WTC11 (cell line): ENCODE results near the gene UBE2S. TPM values are rescaled to one million over a fixed set of nuclear protein-coding genes. Genes with fewer than 3 reads are reported as not detected.

Experiments used
- ARID4B ChIP-seq: sonication (generic); formaldehyde crosslinking; IDR thresholded peaks from 2 replicates; pipeline ENCODE4 v1.8.0; 2023; ENCODE audit warnings: missing genetic modification reagents, mild to moderate bottlenecking, borderline replicate concordance
- ATF1 ChIP-seq: sonication (generic); formaldehyde crosslinking; IDR thresholded peaks from 2 replicates; pipeline ENCODE4 v1.8.1; 2023; ENCODE audit warnings: mild to moderate bottlenecking, moderate library complexity, missing genetic modification reagents
- CREB1 ChIP-seq: sonication (generic); formaldehyde crosslinking; IDR thresholded peaks from 2 replicates; pipeline ENCODE4 v1.8.0; 2023; ENCODE audit warnings: mild to moderate bottlenecking, missing genetic modification reagents
- E2F5 ChIP-seq: sonication (generic); formaldehyde crosslinking; IDR thresholded peaks from 2 replicates; pipeline ENCODE4 v1.8.1; 2022; ENCODE audit warnings: mild to moderate bottlenecking, moderate library complexity, missing genetic modification reagents
- FOXP1 ChIP-seq: sonication (generic); formaldehyde crosslinking; IDR thresholded peaks from 2 replicates; pipeline ENCODE4 v1.8.0; 2022; ENCODE audit warnings: missing genetic modification reagents, mild to moderate bottlenecking, moderate library complexity, borderline replicate concordance
- GRHL2 ChIP-seq: fragments of 250-450 bp; sonication (Bioruptor Pico); IDR thresholded peaks from 2 replicates; pipeline ENCODE4 v1.8.0; 2022; ENCODE audit warnings: mild to moderate bottlenecking, moderate library complexity; ENCODE audit not compliant: insufficient replicate concordance, severe bottlenecking
- IRF2 ChIP-seq: sonication (generic); formaldehyde crosslinking; IDR thresholded peaks from 2 replicates; pipeline ENCODE4 v1.8.0; 2022; ENCODE audit warnings: low read depth, missing genetic modification reagents, borderline replicate concordance
- JUN ChIP-seq: sonication (generic); formaldehyde crosslinking; IDR thresholded peaks from 2 replicates; pipeline ENCODE4 v1.8.0; 2023; ENCODE audit warnings: mild to moderate bottlenecking, missing genetic modification reagents
- MAX ChIP-seq: sonication (generic); formaldehyde crosslinking; IDR thresholded peaks from 2 replicates; pipeline ENCODE4 v1.8.0; 2022; ENCODE audit warnings: mild to moderate bottlenecking, missing genetic modification reagents
- MLX ChIP-seq: sonication (generic); formaldehyde crosslinking; IDR thresholded peaks from 2 replicates; pipeline ENCODE4 v1.8.1; 2023; ENCODE audit warnings: mild to moderate bottlenecking, missing genetic modification reagents, moderate library complexity
- MXD4 ChIP-seq: fragments of 250-450 bp; sonication (Bioruptor Pico); IDR thresholded peaks from 2 replicates; pipeline ENCODE4 v1.8.0; 2021; ENCODE audit warnings: mild to moderate bottlenecking, moderate library complexity, borderline replicate concordance
- NFE2L1 ChIP-seq: sonication (generic); formaldehyde crosslinking; IDR thresholded peaks from 2 replicates; pipeline ENCODE4 v1.8.1; 2023; ENCODE audit warnings: missing genetic modification reagents
- OVOL2 ChIP-seq: fragments of 250-450 bp; sonication (Bioruptor Pico); IDR thresholded peaks from 2 replicates; pipeline ENCODE4 v1.9.0; 2021; ENCODE audit warnings: mild to moderate bottlenecking, borderline replicate concordance
- SMAD4 ChIP-seq: sonication (generic); formaldehyde crosslinking; IDR thresholded peaks from 2 replicates; pipeline ENCODE4 v1.8.0; 2022; ENCODE audit warnings: mild to moderate bottlenecking, missing genetic modification reagents
- TEAD1 ChIP-seq: sonication (generic); formaldehyde crosslinking; IDR thresholded peaks from 2 replicates; pipeline ENCODE4 v1.8.0; 2022; ENCODE audit warnings: mild to moderate bottlenecking, missing genetic modification reagents
- TEAD4 ChIP-seq: sonication (generic); formaldehyde crosslinking; IDR thresholded peaks from 2 replicates; pipeline ENCODE4 v1.8.0; 2022; ENCODE audit warnings: mild to moderate bottlenecking, missing genetic modification reagents
- ZBTB43 ChIP-seq: sonication (generic); formaldehyde crosslinking; IDR thresholded peaks from 2 replicates; pipeline ENCODE4 v1.8.1; 2023; ENCODE audit warnings: mild to moderate bottlenecking, missing genetic modification reagents
- ZNF121 ChIP-seq: sonication (generic); formaldehyde crosslinking; IDR thresholded peaks from 2 replicates; pipeline ENCODE4 v1.8.0; 2023; ENCODE audit warnings: missing genetic modification reagents
- ZNF219 ChIP-seq: sonication (generic); formaldehyde crosslinking; IDR thresholded peaks from 2 replicates; pipeline ENCODE4 v1.8.0; 2023; ENCODE audit warnings: missing genetic modification reagents, mild to moderate bottlenecking, borderline replicate concordance
- ZNF396 ChIP-seq: fragments of 250-450 bp; sonication (Bioruptor Pico); IDR thresholded peaks from 2 replicates; pipeline ENCODE4 v1.8.0; 2021; ENCODE audit warnings: mild to moderate bottlenecking, moderate library complexity, borderline replicate concordance
- total RNA-seq: library from RNA; stranded (reverse); gene quantifications from 3 replicates; pipeline ENCODE4 v1.2.3, GENCODE V29; 2021
- TF ChIP-seq, protein P1 (sequence below): fragments of 250-450 bp; sonication (Bioruptor Pico); conservative IDR thresholded peaks from 2 replicates; pipeline ENCODE4 v1.9.0; 2021; ENCODE audit warnings: mild to moderate bottlenecking
- TF ChIP-seq, protein P2 (sequence below): sonication (generic); formaldehyde crosslinking; IDR thresholded peaks from 2 replicates; pipeline ENCODE4 v1.8.0; 2022; ENCODE audit warnings: missing genetic modification reagents
- TF ChIP-seq, protein P3 (sequence below): sonication (generic); formaldehyde crosslinking; IDR thresholded peaks from 2 replicates; pipeline ENCODE4 v1.8.1; 2023; ENCODE audit warnings: mild to moderate bottlenecking, missing genetic modification reagents

The UBE2S gene
- total RNA-seq, 1 experiment from 2014 or later = 442 TPM

DNA sequence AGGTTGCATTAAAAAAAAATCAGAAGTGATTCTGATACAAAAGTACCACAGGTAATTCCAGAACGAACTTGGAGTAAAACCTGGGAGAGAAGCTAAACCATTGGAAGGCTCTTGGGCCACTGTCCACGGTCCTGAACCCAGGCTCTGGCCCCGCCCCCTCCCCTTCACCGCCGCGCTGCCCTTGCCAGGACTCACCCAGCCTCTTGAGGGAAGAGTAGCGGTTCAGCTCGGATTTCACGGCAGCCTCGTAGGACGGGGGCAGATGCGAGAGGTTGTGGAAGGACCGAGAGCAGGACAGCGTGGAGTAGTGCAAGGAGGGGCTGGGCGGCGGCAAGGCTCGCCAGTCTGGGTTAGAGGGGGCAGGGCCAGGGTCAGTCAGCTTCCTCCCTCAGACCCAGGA is 29.8 kb upstream of the UBE2S start (continued):
- TF ChIP-seq JUN (CRISPR knock-in tag) = 0 out of 2 replicates have a peak, but pooled peaks have one; percentile 62
- peak; percentile 55; the same call in 1 of the 2 replicates for TF ChIP-seq MAX (CRISPR knock-in tag)
- no peak for TF ChIP-seq IRF2 (CRISPR knock-in tag)
- TF ChIP-seq ATF1 = no peak
- TF ChIP-seq ZNF396 = no peak
- TF ChIP-seq, protein P1, sequence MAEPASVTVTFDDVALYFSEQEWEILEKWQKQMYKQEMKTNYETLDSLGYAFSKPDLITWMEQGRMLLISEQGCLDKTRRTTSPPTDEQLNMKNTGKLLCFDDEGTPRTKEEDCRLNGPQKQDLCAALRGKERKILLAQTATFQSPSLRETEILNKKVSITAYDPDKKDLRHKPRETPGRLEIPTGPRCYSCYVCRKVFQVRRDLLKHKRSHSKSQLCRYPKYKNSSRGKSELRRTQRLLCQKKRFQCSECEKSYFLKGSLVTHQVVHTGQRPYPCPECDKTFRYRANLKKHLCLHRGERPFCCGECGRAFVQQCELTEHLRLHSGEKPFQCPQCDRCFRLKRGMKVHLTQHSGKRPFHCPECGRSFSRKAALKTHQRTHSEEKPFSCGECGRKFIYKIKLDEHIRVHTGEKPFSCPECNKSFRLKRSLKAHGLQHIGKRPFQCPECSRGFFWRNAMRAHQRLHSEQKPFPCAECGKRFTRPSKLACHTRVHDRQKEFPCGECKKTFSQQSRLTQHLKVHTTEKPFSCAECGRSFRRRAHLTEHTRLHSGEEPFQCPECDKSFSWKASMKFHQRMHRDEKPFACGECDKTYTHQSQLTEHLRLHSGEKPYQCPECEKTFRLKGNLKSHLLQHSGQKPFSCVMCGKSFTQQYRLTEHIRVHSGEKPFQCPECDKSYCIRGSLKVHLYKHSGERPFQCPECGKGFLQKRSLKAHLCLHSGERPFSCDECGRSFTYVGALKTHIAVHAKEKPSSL (CRISPR knock-in tag) = no peak
- 0 out of 2 replicates have a peak, but pooled peaks have one; percentile 35 for TF ChIP-seq CREB1 (CRISPR knock-in tag)
- TF ChIP-seq TEAD4 (CRISPR knock-in tag) = peak; percentile 84; the same call in 1 of the 2 replicates
- TF ChIP-seq, protein P2, sequence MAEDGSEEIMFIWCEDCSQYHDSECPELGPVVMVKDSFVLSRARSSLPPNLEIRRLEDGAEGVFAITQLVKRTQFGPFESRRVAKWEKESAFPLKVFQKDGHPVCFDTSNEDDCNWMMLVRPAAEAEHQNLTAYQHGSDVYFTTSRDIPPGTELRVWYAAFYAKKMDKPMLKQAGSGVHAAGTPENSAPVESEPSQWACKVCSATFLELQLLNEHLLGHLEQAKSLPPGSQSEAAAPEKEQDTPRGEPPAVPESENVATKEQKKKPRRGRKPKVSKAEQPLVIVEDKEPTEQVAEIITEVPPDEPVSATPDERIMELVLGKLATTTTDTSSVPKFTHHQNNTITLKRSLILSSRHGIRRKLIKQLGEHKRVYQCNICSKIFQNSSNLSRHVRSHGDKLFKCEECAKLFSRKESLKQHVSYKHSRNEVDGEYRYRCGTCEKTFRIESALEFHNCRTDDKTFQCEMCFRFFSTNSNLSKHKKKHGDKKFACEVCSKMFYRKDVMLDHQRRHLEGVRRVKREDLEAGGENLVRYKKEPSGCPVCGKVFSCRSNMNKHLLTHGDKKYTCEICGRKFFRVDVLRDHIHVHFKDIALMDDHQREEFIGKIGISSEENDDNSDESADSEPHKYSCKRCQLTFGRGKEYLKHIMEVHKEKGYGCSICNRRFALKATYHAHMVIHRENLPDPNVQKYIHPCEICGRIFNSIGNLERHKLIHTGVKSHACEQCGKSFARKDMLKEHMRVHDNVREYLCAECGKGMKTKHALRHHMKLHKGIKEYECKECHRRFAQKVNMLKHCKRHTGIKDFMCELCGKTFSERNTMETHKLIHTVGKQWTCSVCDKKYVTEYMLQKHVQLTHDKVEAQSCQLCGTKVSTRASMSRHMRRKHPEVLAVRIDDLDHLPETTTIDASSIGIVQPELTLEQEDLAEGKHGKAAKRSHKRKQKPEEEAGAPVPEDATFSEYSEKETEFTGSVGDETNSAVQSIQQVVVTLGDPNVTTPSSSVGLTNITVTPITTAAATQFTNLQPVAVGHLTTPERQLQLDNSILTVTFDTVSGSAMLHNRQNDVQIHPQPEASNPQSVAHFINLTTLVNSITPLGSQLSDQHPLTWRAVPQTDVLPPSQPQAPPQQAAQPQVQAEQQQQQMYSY (CRISPR knock-in tag) = 0 out of 2 replicates have a peak, but pooled peaks have one; percentile 36
- 0 out of 2 replicates have a peak, but pooled peaks have one; percentile 55 for TF ChIP-seq ZBTB43 (CRISPR knock-in tag)
- TF ChIP-seq SMAD4 = peak; percentile 78
- TF ChIP-seq FOXP1 (CRISPR knock-in tag) = peak; percentile 82; the same call in 1 of the 2 replicates
- peak; percentile 86; the same call in 1 of the 2 replicates for TF ChIP-seq NFE2L1
- TF ChIP-seq, protein P3, sequence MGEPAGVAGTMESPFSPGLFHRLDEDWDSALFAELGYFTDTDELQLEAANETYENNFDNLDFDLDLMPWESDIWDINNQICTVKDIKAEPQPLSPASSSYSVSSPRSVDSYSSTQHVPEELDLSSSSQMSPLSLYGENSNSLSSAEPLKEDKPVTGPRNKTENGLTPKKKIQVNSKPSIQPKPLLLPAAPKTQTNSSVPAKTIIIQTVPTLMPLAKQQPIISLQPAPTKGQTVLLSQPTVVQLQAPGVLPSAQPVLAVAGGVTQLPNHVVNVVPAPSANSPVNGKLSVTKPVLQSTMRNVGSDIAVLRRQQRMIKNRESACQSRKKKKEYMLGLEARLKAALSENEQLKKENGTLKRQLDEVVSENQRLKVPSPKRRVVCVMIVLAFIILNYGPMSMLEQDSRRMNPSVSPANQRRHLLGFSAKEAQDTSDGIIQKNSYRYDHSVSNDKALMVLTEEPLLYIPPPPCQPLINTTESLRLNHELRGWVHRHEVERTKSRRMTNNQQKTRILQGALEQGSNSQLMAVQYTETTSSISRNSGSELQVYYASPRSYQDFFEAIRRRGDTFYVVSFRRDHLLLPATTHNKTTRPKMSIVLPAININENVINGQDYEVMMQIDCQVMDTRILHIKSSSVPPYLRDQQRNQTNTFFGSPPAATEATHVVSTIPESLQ (CRISPR knock-in tag) = no peak
- no peak for TF ChIP-seq MXD4 (CRISPR knock-in tag)
- TF ChIP-seq GRHL2 (CRISPR knock-in tag) = no peak
- peak; percentile 95 for TF ChIP-seq ARID4B (CRISPR knock-in tag)
- no peak for TF ChIP-seq ZNF219 (CRISPR knock-in tag)
- peak; percentile 40; the same call in 1 of the 2 replicates for TF ChIP-seq ZNF121 (CRISPR knock-in tag)
- TF ChIP-seq MLX (CRISPR knock-in tag) = no peak
- TF ChIP-seq OVOL2 = no peak
- TF ChIP-seq E2F5 = no peak
- TF ChIP-seq TEAD1 = peak; percentile 90
